ENCODE measurements around the gene HOXD1.
A peak's percentile ranks its signal among the peaks of the same experiment; 100 is the strongest.

HOXD1 gene

DNA sequence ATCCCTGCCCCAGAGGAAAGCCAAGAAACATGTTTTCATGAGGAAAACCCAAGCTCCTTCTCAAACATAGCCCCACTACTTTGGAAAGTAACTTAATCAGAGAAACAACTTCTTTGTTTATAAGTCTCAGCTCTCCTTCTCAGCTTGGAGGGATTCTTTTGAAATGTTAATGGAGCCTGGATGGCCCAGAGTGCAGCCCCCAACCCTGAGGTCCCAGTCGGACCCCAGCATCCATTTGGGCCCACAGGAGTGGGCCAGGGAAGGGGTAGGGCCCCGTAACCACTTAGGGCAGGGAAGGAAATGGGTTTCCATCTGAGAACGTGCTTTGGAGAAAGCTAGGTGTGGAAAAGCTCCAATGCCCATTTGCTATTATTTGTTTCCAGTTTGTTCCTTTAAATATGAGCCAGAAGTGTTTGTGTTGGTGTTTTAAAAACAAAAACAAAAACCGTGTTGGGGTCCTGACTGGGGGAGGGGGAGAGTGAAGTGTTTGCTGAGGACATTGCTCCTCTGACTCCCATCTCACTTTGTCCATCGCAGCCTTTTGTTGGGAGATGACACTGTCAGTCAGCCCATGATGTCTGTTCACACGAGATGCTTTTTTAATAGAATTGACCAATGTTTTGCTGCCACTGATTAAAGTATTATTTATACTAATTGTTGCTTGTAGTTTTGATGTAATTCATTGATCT is 33.0 kb upstream of the HOXD1 start:
- no peak overlapping the region for H3K4me3 ChIP-seq (ENCODE audit: insufficient read length, low read depth)
- TF ChIP-seq SUZ12 (IDR thresholded peaks at IDR 0.05; ENCODE audit: extremely low read depth, insufficient read depth, insufficient read length) (no peak), ZNF274 (IDR thresholded peaks at IDR 0.05; ENCODE audit: low read depth, low read length) (no peak), YY1 (IDR thresholded peaks at IDR 0.05; ENCODE audit: insufficient read depth, insufficient read length) (no peak)
- no peaks in the 10 kb centered on the region for H3K36me3 ChIP-seq (ENCODE audit: insufficient read depth, insufficient read length, low read length)
- no peaks in the 10 kb centered on the region for H3K9me3 ChIP-seq (ENCODE audit: insufficient read depth, low read length)
- H3K4me1 ChIP-seq (ENCODE audit: insufficient read depth, insufficient read length): peaks cover 14% of the 10 kb centered on the region
- no peak overlapping the region for H3K9ac ChIP-seq (ENCODE audit: insufficient read length, low read depth)
- no peak for DNase-seq (ENCODE audit: low read depth, low spot score)
- peaks cover 100% of the 10 kb centered on the region for H3K27me3 ChIP-seq (ENCODE audit: insufficient read depth, insufficient read length)

DNA sequence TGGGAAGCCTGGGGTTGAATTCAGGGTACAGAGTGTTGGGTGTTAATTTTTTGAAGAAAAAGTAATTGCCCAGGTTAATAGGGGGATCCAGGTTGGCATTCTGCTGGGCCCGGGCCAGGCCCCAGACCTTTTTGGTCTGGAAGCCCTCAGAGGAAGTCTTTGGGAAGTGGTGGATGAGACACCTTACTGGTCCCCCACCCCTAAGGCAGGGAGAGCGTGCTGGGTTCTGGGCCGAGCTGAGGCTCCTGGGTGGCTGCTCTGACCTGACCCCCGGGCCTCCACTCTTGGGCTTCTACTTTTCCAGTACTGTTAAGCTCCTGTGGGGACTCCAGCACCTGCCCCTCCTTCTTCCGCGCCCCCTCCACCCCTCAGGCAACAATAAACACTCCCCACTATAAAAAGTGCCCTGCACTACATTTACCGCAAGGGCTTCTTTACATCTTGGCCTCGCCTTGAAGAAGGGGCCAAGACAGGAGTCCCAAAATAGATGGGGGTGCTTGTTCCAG is 32.1 kb upstream of the HOXD1 start:
- DNase-seq (ENCODE audit: low read depth, low spot score): no peak
- peaks cover 14% of the 10 kb centered on the region for H3K4me1 ChIP-seq (ENCODE audit: insufficient read depth, insufficient read length)
- H3K9me3 ChIP-seq (ENCODE audit: insufficient read depth, low read length): no peaks in the 10 kb centered on the region
- H3K36me3 ChIP-seq (ENCODE audit: insufficient read depth, insufficient read length, low read length): no peaks in the 10 kb centered on the region
- no peak for TF ChIP-seq ZNF274 (IDR thresholded peaks at IDR 0.05; ENCODE audit: low read depth, low read length)
- no peak for TF ChIP-seq SUZ12 (IDR thresholded peaks at IDR 0.05; ENCODE audit: extremely low read depth, insufficient read depth, insufficient read length)
- TF ChIP-seq YY1 (IDR thresholded peaks at IDR 0.05; ENCODE audit: insufficient read depth, insufficient read length): no peak
- H3K9ac ChIP-seq (ENCODE audit: insufficient read length, low read depth): no peak overlapping the region
- no peak overlapping the region for H3K4me3 ChIP-seq (ENCODE audit: insufficient read length, low read depth)
- peaks cover 100% of the 10 kb centered on the region for H3K27me3 ChIP-seq (ENCODE audit: insufficient read depth, insufficient read length)

DNA sequence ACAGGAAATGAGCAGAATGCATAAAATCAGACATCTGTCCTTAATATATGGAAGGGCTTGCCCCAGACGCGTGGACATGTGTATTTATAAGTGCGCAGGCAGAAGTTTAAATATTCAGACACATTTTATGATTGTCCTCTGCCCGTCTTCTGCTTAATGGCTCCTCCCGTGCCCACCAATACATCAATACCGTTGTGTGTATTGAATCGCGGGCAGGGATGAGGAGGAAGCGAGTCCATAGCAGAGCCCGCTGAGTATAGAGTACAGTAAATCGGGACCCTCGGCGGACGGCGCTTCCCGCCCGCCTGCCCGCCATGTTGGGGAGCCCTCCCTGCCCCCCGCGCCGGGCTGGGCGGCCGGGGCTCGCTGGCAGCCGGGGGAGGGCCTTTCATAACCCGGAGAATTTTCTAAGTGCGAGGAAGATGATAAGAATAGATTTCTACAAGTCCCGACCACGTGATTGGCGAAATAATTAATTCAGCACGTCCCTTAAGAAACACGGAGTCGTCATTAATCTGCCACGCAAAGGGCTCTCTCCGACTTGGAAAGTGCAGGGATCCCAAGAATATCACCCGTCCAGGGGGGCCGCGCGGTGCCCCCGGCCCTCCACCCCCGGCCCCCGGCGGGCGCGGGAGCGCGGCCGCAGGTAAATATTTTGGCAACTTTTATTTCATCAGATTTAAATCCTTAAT is 31.5 kb upstream of the HOXD1 start, which contains the start of gene HOXD3:
HOXD3 (plus strand) TSS at position 501 of the 692 bp plus-strand sequence. CDS start 11,808 bp downstream, outside the sequence.
- Histone ChIP-seq H3K4me1 (ENCODE audit: insufficient read depth, insufficient read length) (peaks cover 14% of the 10 kb centered on the region), H3K36me3 (ENCODE audit: insufficient read depth, insufficient read length, low read length) (no peaks in the 10 kb centered on the region), H3K9me3 (ENCODE audit: insufficient read depth, low read length) (no peaks in the 10 kb centered on the region), H3K4me3 (ENCODE audit: insufficient read length, low read depth) (peak within 1 kb of the TSS; percentile 8), H3K27me3 (ENCODE audit: insufficient read depth, insufficient read length) (peaks cover 100% of the 10 kb centered on the region), H3K9ac (ENCODE audit: insufficient read length, low read depth) (no peak within 1 kb of the TSS)
- TF ChIP-seq ZNF274 (IDR thresholded peaks at IDR 0.05; ENCODE audit: low read depth, low read length) (no peak), SUZ12 (IDR thresholded peaks at IDR 0.05; ENCODE audit: extremely low read depth, insufficient read depth, insufficient read length) (no peak), YY1 (IDR thresholded peaks at IDR 0.05; ENCODE audit: insufficient read depth, insufficient read length) (no peak)
- DNase-seq (ENCODE audit: low read depth, low spot score): no peak

DNA sequence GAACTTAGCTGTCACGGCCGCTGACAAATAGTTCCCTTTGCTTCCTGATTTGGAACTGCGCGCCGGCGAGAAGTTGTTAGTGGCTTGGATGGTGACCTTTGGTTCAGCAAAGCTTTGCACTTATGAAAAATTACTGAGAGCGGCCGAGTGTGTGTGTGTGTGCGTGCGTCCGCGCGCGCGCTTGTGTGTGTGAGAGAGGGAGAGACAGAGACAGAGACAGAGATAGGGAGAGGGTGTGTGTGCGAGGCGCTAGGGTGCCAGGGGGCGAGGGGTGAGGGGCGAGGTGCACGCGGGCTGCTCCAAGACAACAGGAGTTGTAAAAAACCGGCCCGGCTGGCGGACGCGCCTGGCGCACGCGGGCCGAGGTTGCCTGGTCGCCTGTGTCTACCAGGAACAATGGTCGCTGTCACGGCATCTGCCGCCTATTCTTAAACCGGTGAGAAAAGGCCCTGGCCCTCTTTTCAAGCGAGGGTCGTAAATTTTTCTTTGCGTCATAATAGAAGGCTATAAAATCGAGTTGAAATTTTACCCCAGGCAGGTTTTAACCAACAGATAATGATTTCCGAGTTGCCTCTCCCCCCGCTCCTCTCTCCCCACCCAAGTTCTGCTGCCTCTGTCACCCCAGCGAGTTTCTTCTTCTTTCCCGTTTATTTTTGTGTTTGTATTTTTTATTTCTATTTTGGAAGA is 30.8 kb upstream of the HOXD1 start:
- H3K9ac ChIP-seq (ENCODE audit: insufficient read length, low read depth): no peak overlapping the region
- H3K9me3 ChIP-seq (ENCODE audit: insufficient read depth, low read length): no peaks in the 10 kb centered on the region
- peaks cover 100% of the 10 kb centered on the region for H3K27me3 ChIP-seq (ENCODE audit: insufficient read depth, insufficient read length)
- H3K4me1 ChIP-seq (ENCODE audit: insufficient read depth, insufficient read length): peaks cover 14% of the 10 kb centered on the region
- H3K36me3 ChIP-seq (ENCODE audit: insufficient read depth, insufficient read length, low read length): no peaks in the 10 kb centered on the region
- DNase-seq (ENCODE audit: low read depth, low spot score): no peak
- no peak for TF ChIP-seq ZNF274 (IDR thresholded peaks at IDR 0.05; ENCODE audit: low read depth, low read length)
- TF ChIP-seq YY1 (IDR thresholded peaks at IDR 0.05; ENCODE audit: insufficient read depth, insufficient read length): no peak
- peak; percentile 97 for TF ChIP-seq SUZ12 (IDR thresholded peaks at IDR 0.05; ENCODE audit: extremely low read depth, insufficient read depth, insufficient read length)
- H3K4me3 ChIP-seq (ENCODE audit: insufficient read length, low read depth): peak overlapping the region; percentile 8

DNA sequence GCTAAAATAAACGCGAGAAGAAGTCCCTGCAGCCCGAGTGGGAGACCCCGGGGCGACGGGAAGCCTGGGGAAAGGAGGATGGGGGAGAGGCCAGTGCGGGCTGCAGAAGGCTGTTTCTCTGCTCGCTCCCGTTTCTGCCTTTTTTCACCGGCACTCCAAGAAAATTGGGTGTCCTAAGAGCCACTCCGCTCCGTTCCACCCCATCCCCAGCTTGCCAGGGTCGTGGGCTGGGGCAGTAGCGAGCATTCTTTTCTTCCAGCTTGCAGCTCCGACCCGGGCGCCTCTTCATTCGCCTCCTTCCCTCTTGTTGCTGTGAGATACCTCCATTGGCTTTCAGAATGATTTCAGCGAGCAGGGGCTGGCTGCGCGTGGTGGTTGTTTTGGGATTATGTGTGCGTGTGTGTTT is 30.3 kb upstream of the HOXD1 start:
- no peak for DNase-seq (ENCODE audit: low read depth, low spot score)
- H3K9ac ChIP-seq (ENCODE audit: insufficient read length, low read depth): no peak overlapping the region
- no peaks in the 10 kb centered on the region for H3K36me3 ChIP-seq (ENCODE audit: insufficient read depth, insufficient read length, low read length)
- TF ChIP-seq SUZ12 (IDR thresholded peaks at IDR 0.05; ENCODE audit: extremely low read depth, insufficient read depth, insufficient read length): no peak
- no peak for TF ChIP-seq YY1 (IDR thresholded peaks at IDR 0.05; ENCODE audit: insufficient read depth, insufficient read length)
- TF ChIP-seq ZNF274 (IDR thresholded peaks at IDR 0.05; ENCODE audit: low read depth, low read length): no peak
- no peaks in the 10 kb centered on the region for H3K9me3 ChIP-seq (ENCODE audit: insufficient read depth, low read length)
- H3K27me3 ChIP-seq (ENCODE audit: insufficient read depth, insufficient read length): peaks cover 100% of the 10 kb centered on the region
- peaks cover 14% of the 10 kb centered on the region for H3K4me1 ChIP-seq (ENCODE audit: insufficient read depth, insufficient read length)
- no peak overlapping the region for H3K4me3 ChIP-seq (ENCODE audit: insufficient read length, low read depth)

DNA sequence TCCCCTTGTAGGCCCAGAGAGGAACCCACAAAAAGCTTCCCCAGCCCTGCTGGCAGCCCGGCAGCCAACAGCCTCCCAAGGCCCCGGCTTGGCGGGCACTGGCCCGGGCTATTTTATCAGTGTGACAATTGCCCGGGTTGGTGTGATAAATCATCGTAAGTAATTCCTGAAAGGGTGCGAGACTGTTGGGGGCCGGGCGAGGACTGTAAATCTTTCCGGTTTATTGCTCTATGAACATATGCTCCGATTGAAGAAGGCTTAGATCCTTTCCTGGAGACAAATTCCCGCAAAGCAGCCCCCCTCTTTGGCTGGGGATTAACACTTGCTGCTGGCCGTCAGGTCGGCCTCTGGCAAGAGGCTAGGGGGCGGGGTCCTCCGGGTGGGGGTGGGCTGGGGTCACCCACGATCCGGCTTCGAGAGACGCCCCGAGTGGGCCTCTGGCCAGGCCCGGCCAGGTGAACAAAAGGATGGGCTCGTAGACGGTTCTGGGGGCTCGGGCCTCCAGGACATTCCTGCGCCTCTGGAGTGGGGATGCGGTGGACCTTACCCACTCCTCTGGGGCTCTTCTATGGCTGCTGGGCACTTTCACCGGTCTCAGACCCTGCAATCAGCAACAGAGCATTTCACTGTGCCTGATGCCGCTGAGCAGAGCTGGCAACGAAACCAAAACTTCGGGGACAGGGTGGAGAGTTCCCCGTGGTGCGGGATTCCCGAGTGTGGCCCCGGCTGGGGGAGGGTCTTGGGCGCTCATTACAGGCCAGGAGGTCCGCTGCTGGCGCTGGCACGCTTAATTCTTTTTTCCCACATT is 29.4 kb upstream of the HOXD1 start:
- TF ChIP-seq SUZ12 (IDR thresholded peaks at IDR 0.05; ENCODE audit: extremely low read depth, insufficient read depth, insufficient read length): no peak
- TF ChIP-seq ZNF274 (IDR thresholded peaks at IDR 0.05; ENCODE audit: low read depth, low read length): no peak
- TF ChIP-seq YY1 (IDR thresholded peaks at IDR 0.05; ENCODE audit: insufficient read depth, insufficient read length): no peak
- H3K4me3 ChIP-seq (ENCODE audit: insufficient read length, low read depth): peak overlapping the region; percentile 26
- no peaks in the 10 kb centered on the region for H3K9me3 ChIP-seq (ENCODE audit: insufficient read depth, low read length)
- H3K4me1 ChIP-seq (ENCODE audit: insufficient read depth, insufficient read length): peaks cover 18% of the 10 kb centered on the region
- no peaks in the 10 kb centered on the region for H3K36me3 ChIP-seq (ENCODE audit: insufficient read depth, insufficient read length, low read length)
- no peak overlapping the region for H3K9ac ChIP-seq (ENCODE audit: insufficient read length, low read depth)
- DNase-seq (ENCODE audit: low read depth, low spot score): no peak
- H3K27me3 ChIP-seq (ENCODE audit: insufficient read depth, insufficient read length): peaks cover 100% of the 10 kb centered on the region

All from NT2/D1 (cell line).